ENCODE measurements around the gene KAZN.

The KAZN gene

GRCh38 chr1:14855268-14855667 is 256.8 kb downstream of the KAZN start:
- Histone ChIP-seq H3K27me3 (ENCODE audit: insufficient read depth, low read length, poor library complexity, severe bottlenecking) (no peaks in the 10 kb centered on the region), H3K9ac (ENCODE audit: low read depth, low read length, poor library complexity, severe bottlenecking) (no peak overlapping the region), H3F3A (ENCODE audit: low read depth) (no peaks in the 10 kb centered on the region), H3K79me2 (ENCODE audit: insufficient read depth, low read length) (no peaks in the 10 kb centered on the region), H4K20me1 (ENCODE audit: insufficient read depth, low read length, poor library complexity, severe bottlenecking) (no peaks in the 10 kb centered on the region), H3K4me3 (ENCODE audit: low read length, poor library complexity, severe bottlenecking) (no peak overlapping the region), H3K36me3 (ENCODE audit: insufficient read depth, low read length) (no peaks in the 10 kb centered on the region), H2AFZ (ENCODE audit: low read length) (no peak overlapping the region), H3K9me2 (replicated peaks; ENCODE audit: low read depth, low read length) (no peaks in the 10 kb centered on the region), H3K4me2 (ENCODE audit: low read depth, low read length, poor library complexity, severe bottlenecking) (no peak overlapping the region), H3K9me3 (ENCODE audit: insufficient read depth, low read depth, low read length) (no peaks in the 10 kb centered on the region), H3K4me1 (ENCODE audit: insufficient read depth, low read length, poor library complexity, severe bottlenecking) (no peaks in the 10 kb centered on the region)
- TF ChIP-seq CTCF (conservative IDR thresholded peaks at IDR 0.05; ENCODE audit: low read length) = no peak
- TF ChIP-seq EZH2phosphoT487 (IDR thresholded peaks at IDR 0.05; ENCODE audit: borderline replicate concordance) = no peak

- Histone ChIP-seq H3F3A (ENCODE audit: low read depth) (no peaks in the 10 kb centered on the region), H3K27me3 (ENCODE audit: insufficient read depth, low read length, poor library complexity, severe bottlenecking) (no peaks in the 10 kb centered on the region), H2AFZ (ENCODE audit: low read length) (no peak overlapping the region), H3K36me3 (ENCODE audit: insufficient read depth, low read length) (no peaks in the 10 kb centered on the region), H3K9me3 (ENCODE audit: insufficient read depth, low read depth, low read length) (no peaks in the 10 kb centered on the region), H3K4me3 (ENCODE audit: low read length, poor library complexity, severe bottlenecking) (no peak overlapping the region), H3K4me1 (ENCODE audit: insufficient read depth, low read length, poor library complexity, severe bottlenecking) (no peaks in the 10 kb centered on the region), H3K4me2 (ENCODE audit: low read depth, low read length, poor library complexity, severe bottlenecking) (no peak overlapping the region), H3K9ac (ENCODE audit: low read depth, low read length, poor library complexity, severe bottlenecking) (no peak overlapping the region), H3K9me2 (replicated peaks; ENCODE audit: low read depth, low read length) (no peaks in the 10 kb centered on the region), H4K20me1 (ENCODE audit: insufficient read depth, low read length, poor library complexity, severe bottlenecking) (no peaks in the 10 kb centered on the region), H3K79me2 (ENCODE audit: insufficient read depth, low read length) (no peaks in the 10 kb centered on the region)
- TF ChIP-seq EZH2phosphoT487 (IDR thresholded peaks at IDR 0.05; ENCODE audit: borderline replicate concordance) = no peak
- no peak for TF ChIP-seq CTCF (conservative IDR thresholded peaks at IDR 0.05; ENCODE audit: low read length)
Measured at GRCh38 chr1:14855801-14856200, 257.3 kb downstream of the KAZN start.

- H3K9me2 ChIP-seq (replicated peaks; ENCODE audit: low read depth, low read length) = no peaks in the 10 kb centered on the region
- no peak overlapping the region for H3K9ac ChIP-seq (ENCODE audit: low read depth, low read length, poor library complexity, severe bottlenecking)
- no peak overlapping the region for H3K4me3 ChIP-seq (ENCODE audit: low read length, poor library complexity, severe bottlenecking)
- H2AFZ ChIP-seq (ENCODE audit: low read length) = no peak overlapping the region
- no peaks in the 10 kb centered on the region for H4K20me1 ChIP-seq (ENCODE audit: insufficient read depth, low read length, poor library complexity, severe bottlenecking)
- no peaks in the 10 kb centered on the region for H3K27me3 ChIP-seq (ENCODE audit: insufficient read depth, low read length, poor library complexity, severe bottlenecking)
- H3K79me2 ChIP-seq (ENCODE audit: insufficient read depth, low read length) = no peaks in the 10 kb centered on the region
- no peaks in the 10 kb centered on the region for H3K4me1 ChIP-seq (ENCODE audit: insufficient read depth, low read length, poor library complexity, severe bottlenecking)
- H3F3A ChIP-seq (ENCODE audit: low read depth) = no peaks in the 10 kb centered on the region
- H3K9me3 ChIP-seq (ENCODE audit: insufficient read depth, low read depth, low read length) = no peaks in the 10 kb centered on the region
- TF ChIP-seq CTCF (conservative IDR thresholded peaks at IDR 0.05; ENCODE audit: low read length) (no peak), EZH2phosphoT487 (IDR thresholded peaks at IDR 0.05; ENCODE audit: borderline replicate concordance) (no peak)
- no peaks in the 10 kb centered on the region for H3K36me3 ChIP-seq (ENCODE audit: insufficient read depth, low read length)
- H3K4me2 ChIP-seq (ENCODE audit: low read depth, low read length, poor library complexity, severe bottlenecking) = no peak overlapping the region
Measured at GRCh38 chr1:14857436-14858195, 259.1 kb downstream of the KAZN start.
